T-helper 2 cell treated with Interferon-gamma antibody and Interleukin-4, amounts not matched to agents 5 μg/mL and 100 μg/mL, for 36 hours (primary cell): ENCODE measurements around the gene SH3BGRL3.
"Not testable (repeated sequence)": the region's sequence is repeated elsewhere in the genome, so short reads cannot be mapped to it uniquely, and the experiment has no call there.

Source experiments
- DNase-seq: peaks from one replicate; pipeline ENCODE4 v3.0.0; 2021; ENCODE audit warnings: low spot score
- H3K27ac Mint-ChIP-seq: one replicate; pipeline ENCODE4 v1.8.0; 2021; ENCODE audit warnings: mild to moderate bottlenecking, mixed read lengths
- H3K27me3 Mint-ChIP-seq: one replicate; pipeline ENCODE4 v1.8.0; 2021; ENCODE audit warnings: low read depth, mixed read lengths
- H3K36me3 Mint-ChIP-seq: one replicate; pipeline ENCODE4 v1.8.0; 2021; ENCODE audit warnings: low read depth, mixed read lengths
- H3K4me1 Mint-ChIP-seq: one replicate; pipeline ENCODE4 v1.8.0; 2021; ENCODE audit warnings: low read depth, mixed read lengths
- H3K4me3 Mint-ChIP-seq: one replicate; pipeline ENCODE4 v1.8.0; 2022; ENCODE audit warnings: mild to moderate bottlenecking, moderate library complexity, mixed read lengths
- H3K9me3 Mint-ChIP-seq: one replicate; pipeline ENCODE4 v1.8.0; 2021; ENCODE audit warnings: mixed read lengths

The SH3BGRL3 gene

GRCh38 chr1:26291433-26291832 is 11.5 kb downstream of the SH3BGRL3 start:
- Mint-ChIP-seq H3K9me3 (no peaks in the 10 kb centered on the region), H3K4me3 (no peak overlapping the region), H3K4me1 (peaks cover 46% of the 10 kb centered on the region), H3K27ac (peak overlapping the region; percentile 97), H3K36me3 (peaks cover 12% of the 10 kb centered on the region), H3K27me3 (no peaks in the 10 kb centered on the region)
- no peak for DNase-seq

- Mint-ChIP-seq H3K27me3 (no peaks in the 10 kb centered on the region), H3K4me1 (peaks cover 43% of the 10 kb centered on the region), H3K9me3 (no peaks in the 10 kb centered on the region), H3K27ac (peak overlapping the region; percentile 85), H3K4me3 (no peak overlapping the region), H3K36me3 (peaks cover 12% of the 10 kb centered on the region)
- no peak for DNase-seq
Measured at GRCh38 chr1:26291939-26292338, 12.1 kb downstream of the SH3BGRL3 start.

- Mint-ChIP-seq H3K36me3 (peaks cover 12% of the 10 kb centered on the region), H3K4me1 (peaks cover 36% of the 10 kb centered on the region)
- H3K9me3 Mint-ChIP-seq, H3K27me3 Mint-ChIP-seq, H3K4me3 Mint-ChIP-seq, DNase-seq, H3K27ac Mint-ChIP-seq: not testable (repeated sequence)
Measured at GRCh38 chr1:26292735-26293134, 12.8 kb downstream of the SH3BGRL3 start.

GRCh38 chr1:26293911-26294463 is 14.1 kb downstream of the SH3BGRL3 start:
- no peak overlapping the region for H3K4me3 Mint-ChIP-seq
- H3K9me3 Mint-ChIP-seq = no peaks in the 10 kb centered on the region
- no peak for DNase-seq
- peaks cover 12% of the 10 kb centered on the region for H3K36me3 Mint-ChIP-seq
- H3K27me3 Mint-ChIP-seq = no peaks in the 10 kb centered on the region
- peaks cover 23% of the 10 kb centered on the region for H3K4me1 Mint-ChIP-seq
- H3K27ac Mint-ChIP-seq = no peak overlapping the region

- no peak overlapping the region for H3K4me3 Mint-ChIP-seq
- no peak for DNase-seq
- H3K27me3 Mint-ChIP-seq = no peaks in the 10 kb centered on the region
- H3K27ac Mint-ChIP-seq = no peak overlapping the region
- H3K4me1 Mint-ChIP-seq = peaks cover 13% of the 10 kb centered on the region
- H3K9me3 Mint-ChIP-seq = no peaks in the 10 kb centered on the region
- peaks cover 8% of the 10 kb centered on the region for H3K36me3 Mint-ChIP-seq
Measured at GRCh38 chr1:26295194-26296138, 15.6 kb downstream of the SH3BGRL3 start.

GRCh38 chr1:26296340-26297056 is 16.6 kb downstream of the SH3BGRL3 start:
- H3K4me1 Mint-ChIP-seq = peaks cover 10% of the 10 kb centered on the region
- no peaks in the 10 kb centered on the region for H3K9me3 Mint-ChIP-seq
- H3K27me3 Mint-ChIP-seq = no peaks in the 10 kb centered on the region
- peaks cover 8% of the 10 kb centered on the region for H3K36me3 Mint-ChIP-seq
- H3K27ac Mint-ChIP-seq = no peak overlapping the region
- no peak for DNase-seq
- no peak overlapping the region for H3K4me3 Mint-ChIP-seq

GRCh38 chr1:26297057-26297790 is 17.3 kb downstream of the SH3BGRL3 start:
- no peaks in the 10 kb centered on the region for H3K9me3 Mint-ChIP-seq
- H3K27ac Mint-ChIP-seq = no peak overlapping the region
- no peaks in the 10 kb centered on the region for H3K27me3 Mint-ChIP-seq
- H3K36me3 Mint-ChIP-seq = peaks cover 4% of the 10 kb centered on the region
- no peak for DNase-seq
- no peak overlapping the region for H3K4me3 Mint-ChIP-seq
- H3K4me1 Mint-ChIP-seq = peaks cover 5% of the 10 kb centered on the region

GRCh38 chr1:26297791-26298124 is 17.9 kb downstream of the SH3BGRL3 start:
- Mint-ChIP-seq H3K9me3 (no peaks in the 10 kb centered on the region), H3K27ac (no peak overlapping the region), H3K4me3 (no peak overlapping the region)

GRCh38 chr1:26300578-26301275 is 20.8 kb downstream of the SH3BGRL3 start:
- H3K9me3 Mint-ChIP-seq = no peaks in the 10 kb centered on the region
- H3K36me3 Mint-ChIP-seq = no peaks in the 10 kb centered on the region
- peak overlapping the region; percentile 43 for H3K27ac Mint-ChIP-seq
- H3K27me3 Mint-ChIP-seq = no peaks in the 10 kb centered on the region
- H3K4me3 Mint-ChIP-seq = no peak overlapping the region
- no peak for DNase-seq
- H3K4me1 Mint-ChIP-seq = peaks cover 8% of the 10 kb centered on the region

More at GRCh38 chr1:26297791-26298124, 17.9 kb downstream of the SH3BGRL3 start:
- no peaks in the 10 kb centered on the region for H3K27me3 Mint-ChIP-seq
- no peak for DNase-seq
- H3K4me1 Mint-ChIP-seq = peaks cover 5% of the 10 kb centered on the region
- H3K36me3 Mint-ChIP-seq = peaks cover 4% of the 10 kb centered on the region

- DNase-seq = no peak
- no peaks in the 10 kb centered on the region for H3K9me3 Mint-ChIP-seq
- H3K4me1 Mint-ChIP-seq = peaks cover 26% of the 10 kb centered on the region
- no peaks in the 10 kb centered on the region for H3K27me3 Mint-ChIP-seq
- no peaks in the 10 kb centered on the region for H3K36me3 Mint-ChIP-seq
- H3K27ac Mint-ChIP-seq = no peak overlapping the region
- no peak overlapping the region for H3K4me3 Mint-ChIP-seq
Measured at GRCh38 chr1:26302733-26303405, 23.0 kb downstream of the SH3BGRL3 start.

GRCh38 chr1:26305667-26306289 is 25.9 kb downstream of the SH3BGRL3 start:
- Mint-ChIP-seq H3K27ac (peak overlapping the region; percentile 97), H3K4me3 (peak overlapping the region; percentile 98), H3K27me3 (no peaks in the 10 kb centered on the region), H3K4me1 (peaks cover 29% of the 10 kb centered on the region), H3K36me3 (peaks cover 2% of the 10 kb centered on the region), H3K9me3 (no peaks in the 10 kb centered on the region)
- no peak for DNase-seq

GRCh38 chr1:26306290-26307229 is 26.7 kb downstream of the SH3BGRL3 start, which contains the start of gene UBXN11:
Gene UBXN11 (minus strand): TSS chr1:26306636. CDS start chr1:26302883, 3,753 bp downstream.
- Mint-ChIP-seq H3K9me3 (no peaks in the 10 kb centered on the region), H3K4me1 (peaks cover 29% of the 10 kb centered on the region)

More at GRCh38 chr1:26306290-26307229, 26.7 kb downstream of the SH3BGRL3 start, which contains the start of gene UBXN11:
- peak within 1 kb of the TSS; percentile 98 for H3K4me3 Mint-ChIP-seq
- peak within 1 kb of the TSS; percentile 97 for H3K27ac Mint-ChIP-seq
- H3K27me3 Mint-ChIP-seq = no peaks in the 10 kb centered on the region
- peaks cover 2% of the 10 kb centered on the region for H3K36me3 Mint-ChIP-seq
- DNase-seq = peak; percentile 91
